ENCODE data around the gene YBX3.

The YBX3 gene

DNA sequence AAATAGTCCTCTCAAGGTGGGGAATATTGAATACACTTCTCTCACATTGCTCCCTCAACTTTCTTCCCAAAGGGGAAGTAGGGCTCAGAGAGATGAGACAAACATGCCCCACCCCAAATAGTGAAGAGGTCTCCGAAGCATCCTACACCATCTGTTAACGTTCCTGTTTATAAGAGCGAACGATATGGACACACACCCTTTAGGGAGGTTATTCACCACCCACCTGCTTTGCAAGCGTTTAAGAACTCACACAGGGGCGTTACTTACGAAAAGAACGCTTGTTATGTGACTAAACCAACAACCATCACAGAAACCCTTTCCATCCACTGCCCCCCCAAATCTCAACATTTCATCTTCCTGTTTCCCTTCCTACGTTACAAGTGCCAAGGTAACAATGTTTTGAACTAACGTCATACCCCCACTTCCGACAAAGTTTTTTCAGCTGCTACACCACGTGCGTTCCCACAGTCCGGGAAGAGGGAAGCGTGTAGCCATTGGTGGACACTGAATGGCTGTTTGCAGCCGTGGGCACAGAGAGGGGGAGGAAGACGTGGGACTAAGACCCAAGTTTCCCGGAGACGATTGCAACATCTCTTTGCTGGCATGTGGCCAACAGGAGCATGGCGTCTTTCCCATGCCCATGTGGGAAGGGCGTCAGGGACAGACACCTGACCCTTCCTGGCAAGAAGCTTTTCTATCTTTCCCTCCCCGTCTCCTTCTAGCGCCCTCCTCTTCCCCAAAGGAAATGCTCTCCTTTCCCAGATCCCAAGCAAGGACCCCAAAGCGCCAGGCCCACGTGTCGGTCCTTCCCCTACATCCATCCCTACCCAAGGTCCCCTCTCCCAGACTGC is 1.2 kb downstream of the YBX3 start:
- peak; percentile 24 for DNase-seq (ENCODE audit: low read depth)

DNA sequence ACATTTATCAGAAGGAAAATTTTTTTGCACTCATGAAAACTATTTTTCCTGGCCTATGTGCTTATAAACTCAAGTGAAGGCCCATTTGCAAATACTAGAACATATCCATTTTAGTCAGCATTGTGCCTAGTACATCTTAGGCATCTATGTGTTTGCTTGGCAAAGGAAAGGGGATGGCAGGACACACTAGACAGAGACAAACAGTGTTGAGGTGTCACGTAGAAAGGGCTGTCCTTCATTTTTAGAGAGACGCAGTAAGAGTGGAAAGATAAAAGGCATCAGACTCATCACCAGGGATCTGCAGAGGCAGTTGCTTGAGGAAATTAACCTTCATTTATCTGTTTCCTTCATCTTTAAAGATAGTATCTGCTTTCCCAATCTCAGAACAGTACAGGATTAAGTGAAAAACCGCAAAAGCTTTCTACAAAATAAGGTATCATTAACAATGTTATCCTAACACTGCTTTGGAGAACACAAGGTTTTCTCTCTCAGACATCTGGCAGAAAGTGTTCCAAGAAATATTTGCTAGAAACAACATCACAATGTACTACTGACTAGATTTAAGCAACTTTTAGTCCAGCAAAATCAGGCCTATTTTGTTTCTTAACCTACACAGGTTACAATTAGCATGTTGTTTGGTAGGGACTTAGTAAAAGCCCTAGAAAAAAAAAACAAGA is 2.0 kb downstream of the YBX3 start:
- no peak for DNase-seq (ENCODE audit: low read depth)

DNA sequence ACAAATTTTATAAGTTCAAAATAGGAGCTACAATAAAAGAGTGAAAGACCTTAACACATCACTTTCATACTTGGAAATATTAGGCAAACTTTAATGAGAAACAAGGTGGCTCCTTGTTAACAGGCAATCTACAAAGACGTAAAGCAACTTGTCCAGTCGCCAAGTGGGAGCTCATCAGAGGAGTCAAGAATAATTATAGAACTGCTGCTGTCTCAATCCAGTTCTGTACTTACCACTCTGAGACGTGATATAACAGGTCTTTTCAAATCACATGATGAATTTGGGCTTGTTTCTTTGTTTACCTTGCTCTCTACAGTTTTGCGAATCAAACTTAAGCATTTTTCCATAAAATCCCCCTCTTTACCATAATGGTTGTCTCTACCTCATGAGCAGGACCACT is 3.6 kb downstream of the YBX3 start:
- no peak for DNase-seq (ENCODE audit: low read depth)

- DNase-seq (ENCODE audit: low read depth): no peak
These were observed 4.8 kb downstream of the YBX3 start for GRCh38 chr12:10718279-10718821.

- DNase-seq (ENCODE audit: low read depth): no peak
These were observed 5.7 kb downstream of the YBX3 start for GRCh38 chr12:10717410-10717809.

- DNase-seq (ENCODE audit: low read depth): no peak
These were observed 6.3 kb downstream of the YBX3 start for GRCh38 chr12:10716704-10717315.

DNA sequence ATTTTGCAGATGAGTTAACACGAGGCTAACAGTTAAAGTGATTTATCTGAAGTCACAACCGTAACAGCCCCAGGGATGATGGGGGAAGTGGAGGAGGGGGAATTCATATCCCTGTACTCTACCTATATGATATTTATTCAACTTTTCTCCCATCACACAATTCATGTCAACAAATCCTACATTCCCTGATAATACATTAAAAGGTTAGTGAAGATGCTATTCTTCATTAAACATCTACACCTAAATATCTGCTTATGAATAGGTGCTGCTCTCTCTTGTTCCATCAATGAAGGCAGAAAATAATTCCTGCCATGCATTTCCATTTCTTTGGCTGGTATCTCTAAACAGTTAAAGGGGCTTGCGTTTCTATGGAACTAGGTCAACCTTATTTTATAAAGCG is 6.8 kb downstream of the YBX3 start:
- DNase-seq (ENCODE audit: low read depth): no peak

GRCh38 chr12:10715491-10715890 is 7.6 kb downstream of the YBX3 start:
- no peak for DNase-seq (ENCODE audit: low read depth)

DNA sequence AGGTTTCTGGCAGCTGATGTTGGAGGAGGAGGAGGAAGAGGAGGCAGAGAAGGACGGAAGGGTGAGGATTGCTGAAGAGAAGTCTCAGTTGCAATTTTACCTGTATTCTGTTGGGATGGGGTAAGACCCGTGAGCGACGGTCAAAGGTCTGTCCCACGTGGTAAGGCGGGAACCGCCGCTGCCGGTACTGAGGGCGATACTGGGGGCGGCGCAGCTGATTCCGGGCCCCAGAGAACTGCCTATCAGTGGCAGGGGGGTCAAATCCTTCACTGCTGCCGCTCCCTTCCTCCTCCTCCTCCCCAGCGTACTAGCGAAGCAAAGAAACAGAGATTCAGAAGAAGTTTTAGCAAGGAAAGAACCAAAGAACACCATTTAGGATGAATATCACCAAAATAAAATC is 13.3 kb downstream of the YBX3 start:
- no peak for DNase-seq (ENCODE audit: low read depth)

DNA sequence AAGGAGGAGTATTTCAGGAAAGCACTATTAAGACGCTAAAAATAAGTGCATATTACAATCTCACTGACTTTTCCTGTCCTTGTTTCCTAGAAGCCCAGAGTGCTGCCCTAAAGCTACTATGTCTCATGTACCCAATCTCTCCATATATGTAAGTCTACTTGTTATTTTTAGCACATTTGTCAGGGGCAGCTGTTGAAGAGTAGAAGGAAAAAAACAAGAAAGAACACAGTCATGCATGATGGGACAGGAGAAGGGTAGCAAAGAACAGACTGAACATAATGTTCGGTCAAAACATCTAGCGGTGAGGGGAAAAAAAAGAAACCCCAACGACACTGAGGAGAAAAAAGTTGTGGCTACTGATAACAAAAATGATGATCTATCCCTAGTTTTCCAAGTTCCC is 14.3 kb downstream of the YBX3 start:
- no peak for DNase-seq (ENCODE audit: low read depth)

- no peak for DNase-seq (ENCODE audit: low read depth)
These were observed 17.5 kb downstream of the YBX3 start for GRCh38 chr12:10705655-10706054.

GRCh38 chr12:10701843-10702242 is 21.3 kb downstream of the YBX3 start:
- no peak for DNase-seq (ENCODE audit: low read depth)

- DNase-seq (ENCODE audit: low read depth): no peak
These were observed 21.9 kb downstream of the YBX3 start for GRCh38 chr12:10701131-10701681.

- no peak for DNase-seq (ENCODE audit: low read depth)
These were observed 22.5 kb downstream of the YBX3 start for GRCh38 chr12:10700581-10700980.

GRCh38 chr12:10697862-10698261 is 25.3 kb downstream of the YBX3 start:
- DNase-seq (ENCODE audit: low read depth): no peak

DNA sequence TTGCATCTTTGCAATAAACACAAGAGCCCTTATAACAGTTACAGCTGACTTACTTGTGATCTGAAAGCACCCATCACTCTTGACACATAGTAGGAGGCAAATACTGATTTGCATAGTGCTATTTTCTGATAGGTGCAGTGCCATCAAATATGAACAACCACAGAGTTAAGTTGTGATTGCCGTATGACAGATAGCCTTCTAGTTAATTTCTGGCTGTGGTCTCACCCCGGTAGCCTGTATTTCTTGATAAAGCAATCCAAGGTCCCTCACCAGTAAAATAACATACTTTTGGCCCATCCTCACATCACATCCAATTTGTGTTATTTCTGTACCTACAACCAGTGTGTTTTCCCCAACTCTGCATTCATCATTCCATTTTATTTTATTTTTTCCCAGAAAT is 26.0 kb downstream of the YBX3 start:
- DNase-seq (ENCODE audit: low read depth): no peak

DNA sequence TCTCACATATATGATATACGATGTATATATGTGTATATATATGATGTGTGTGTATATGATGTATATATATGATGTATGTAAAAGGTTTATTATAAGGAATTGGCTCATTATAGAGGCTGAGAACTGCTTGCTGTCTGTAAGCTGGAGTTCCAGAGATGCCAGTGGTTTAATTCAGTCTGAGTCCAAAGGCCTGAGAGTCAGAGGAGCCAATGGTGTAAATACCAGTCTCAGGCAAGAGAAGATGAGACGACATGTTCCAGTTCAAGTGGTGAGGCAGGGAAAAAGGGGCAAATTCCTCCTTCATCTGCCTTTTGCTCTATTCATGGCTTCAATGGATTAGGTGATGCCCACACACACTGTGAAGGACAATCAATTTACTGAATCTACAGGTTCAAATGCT is 32.2 kb downstream of the YBX3 start:
- DNase-seq (ENCODE audit: low read depth): no peak

DNA sequence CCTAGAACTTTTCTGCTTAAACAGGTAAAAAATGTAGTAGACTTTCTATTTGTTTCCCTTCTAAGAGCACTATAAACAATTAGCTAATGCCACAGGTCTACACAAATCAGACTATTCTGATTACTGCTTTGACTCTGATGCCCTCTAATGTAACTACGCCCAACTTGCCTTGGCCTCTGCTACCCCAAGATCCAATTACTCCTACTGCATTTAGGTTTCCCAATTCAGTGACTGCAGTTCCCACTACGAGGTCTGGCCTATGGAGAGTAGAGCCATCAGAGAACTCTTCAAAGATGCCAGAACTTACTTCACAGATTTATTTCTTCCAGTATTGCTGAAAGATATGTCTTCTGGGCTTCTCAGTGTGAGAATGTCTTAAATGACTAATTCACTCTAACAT is 34.0 kb downstream of the YBX3 start:
- no peak for DNase-seq (ENCODE audit: low read depth)

- DNase-seq (ENCODE audit: low read depth): no peak
These were observed 35.1 kb downstream of the YBX3 start for GRCh38 chr12:10688042-10688441.

DNA sequence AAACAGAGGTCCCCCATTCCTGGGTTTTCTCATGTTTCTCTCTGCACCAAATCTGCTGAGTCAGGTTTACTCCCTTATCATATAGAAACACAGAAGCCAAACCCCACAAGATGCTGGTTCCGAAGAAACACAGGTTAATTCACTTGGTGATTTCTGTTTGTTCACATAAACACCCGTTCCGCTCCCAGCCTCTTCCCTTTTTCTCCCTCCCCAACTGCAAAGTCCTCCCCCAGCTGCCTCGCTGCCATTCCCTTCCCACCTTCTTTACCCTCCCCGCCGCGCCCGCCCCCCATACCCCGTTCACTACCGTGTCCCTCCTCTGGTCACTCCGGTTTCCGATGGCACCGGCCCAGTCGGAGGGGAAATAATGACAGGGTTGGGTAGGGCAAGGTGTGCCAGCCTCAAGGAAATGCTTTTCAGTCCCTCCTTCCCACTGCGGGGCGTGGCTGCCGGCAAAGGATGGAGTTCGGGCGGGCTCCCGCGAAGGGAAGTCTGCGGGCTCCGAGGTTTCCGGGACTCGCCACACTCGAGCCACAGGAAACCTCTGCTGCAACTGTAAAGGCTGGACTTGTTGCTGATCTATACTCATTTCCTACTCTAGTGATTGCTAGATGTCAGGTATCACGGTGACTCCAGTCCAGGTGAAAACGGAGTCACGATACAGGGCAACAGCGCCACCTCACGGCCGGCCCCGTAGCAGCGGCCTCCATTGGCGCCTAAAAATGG is 49.3 kb downstream of the YBX3 start, which contains the start of gene STYK1:
STYK1 (minus strand) TSS at position 394 of the 726 bp plus-strand sequence. CDS start 39,434 bp downstream, outside the sequence.
- DNase-seq (ENCODE audit: low read depth): peak; percentile 26

- DNase-seq (ENCODE audit: low read depth): no peak
These were observed 50.8 kb downstream of the YBX3 start for GRCh38 chr12:10672231-10672868.
